HG03064 (cell line): ENCODE measurements around the gene URGCP.
A peak's percentile ranks its signal among the peaks of the same experiment; 100 is the strongest.

ENCODE experiments used
- ATAC-seq: cut with Tn5 transposase; IDR thresholded peaks from one replicate; pipeline ENCODE4 v1.9.1; 2021; ENCODE audit warnings: low read depth; ENCODE audit not compliant: unreplicated experiment

URGCP gene, protein sequence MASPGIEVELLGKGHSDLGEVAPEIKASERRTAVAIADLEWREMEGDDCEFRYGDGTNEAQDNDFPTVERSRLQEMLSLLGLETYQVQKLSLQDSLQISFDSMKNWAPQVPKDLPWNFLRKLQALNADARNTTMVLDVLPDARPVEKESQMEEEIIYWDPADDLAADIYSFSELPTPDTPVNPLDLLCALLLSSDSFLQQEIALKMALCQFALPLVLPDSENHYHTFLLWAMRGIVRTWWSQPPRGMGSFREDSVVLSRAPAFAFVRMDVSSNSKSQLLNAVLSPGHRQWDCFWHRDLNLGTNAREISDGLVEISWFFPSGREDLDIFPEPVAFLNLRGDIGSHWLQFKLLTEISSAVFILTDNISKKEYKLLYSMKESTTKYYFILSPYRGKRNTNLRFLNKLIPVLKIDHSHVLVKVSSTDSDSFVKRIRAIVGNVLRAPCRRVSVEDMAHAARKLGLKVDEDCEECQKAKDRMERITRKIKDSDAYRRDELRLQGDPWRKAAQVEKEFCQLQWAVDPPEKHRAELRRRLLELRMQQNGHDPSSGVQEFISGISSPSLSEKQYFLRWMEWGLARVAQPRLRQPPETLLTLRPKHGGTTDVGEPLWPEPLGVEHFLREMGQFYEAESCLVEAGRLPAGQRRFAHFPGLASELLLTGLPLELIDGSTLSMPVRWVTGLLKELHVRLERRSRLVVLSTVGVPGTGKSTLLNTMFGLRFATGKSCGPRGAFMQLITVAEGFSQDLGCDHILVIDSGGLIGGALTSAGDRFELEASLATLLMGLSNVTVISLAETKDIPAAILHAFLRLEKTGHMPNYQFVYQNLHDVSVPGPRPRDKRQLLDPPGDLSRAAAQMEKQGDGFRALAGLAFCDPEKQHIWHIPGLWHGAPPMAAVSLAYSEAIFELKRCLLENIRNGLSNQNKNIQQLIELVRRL

DNA sequence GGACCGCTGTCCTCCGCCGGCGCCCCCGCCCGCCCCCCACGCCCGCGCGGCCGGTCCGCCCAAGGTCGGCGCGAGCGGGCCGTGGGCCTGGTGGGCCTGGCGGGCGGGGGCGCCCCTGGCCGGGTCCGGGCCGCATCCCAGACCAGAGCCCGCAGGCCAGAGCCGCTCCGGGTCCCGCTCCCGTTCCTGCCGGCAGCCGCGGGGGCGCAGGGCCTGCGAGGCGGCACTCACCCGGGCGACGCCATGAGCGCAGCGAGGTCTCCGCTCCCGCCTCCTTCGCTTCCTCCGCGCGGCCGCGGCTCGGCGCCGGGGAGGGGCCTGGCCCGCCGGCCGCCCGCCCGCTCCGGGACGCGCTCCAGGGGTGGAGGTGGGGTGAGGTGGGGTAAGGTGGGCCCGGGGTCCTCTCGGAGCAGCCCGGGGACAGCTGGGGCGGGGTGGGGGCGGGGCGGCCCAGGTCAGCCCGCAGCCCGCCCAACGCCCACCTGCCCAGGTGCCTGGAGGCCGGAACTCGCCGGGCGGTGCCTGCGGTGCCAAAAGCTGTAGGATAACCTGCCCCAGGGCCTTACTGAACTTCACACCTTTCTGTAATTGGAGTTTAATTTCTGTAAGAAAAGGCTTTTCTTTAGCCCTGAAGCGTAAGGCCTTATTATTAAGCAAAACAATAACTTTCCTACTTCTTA lies at the start of gene URGCP:
Gene URGCP (minus strand): TSS at position 266 of the 680 bp plus-strand sequence. CDS start 21 bp downstream, at position 245.
- peak; percentile 66 for ATAC-seq

DNA sequence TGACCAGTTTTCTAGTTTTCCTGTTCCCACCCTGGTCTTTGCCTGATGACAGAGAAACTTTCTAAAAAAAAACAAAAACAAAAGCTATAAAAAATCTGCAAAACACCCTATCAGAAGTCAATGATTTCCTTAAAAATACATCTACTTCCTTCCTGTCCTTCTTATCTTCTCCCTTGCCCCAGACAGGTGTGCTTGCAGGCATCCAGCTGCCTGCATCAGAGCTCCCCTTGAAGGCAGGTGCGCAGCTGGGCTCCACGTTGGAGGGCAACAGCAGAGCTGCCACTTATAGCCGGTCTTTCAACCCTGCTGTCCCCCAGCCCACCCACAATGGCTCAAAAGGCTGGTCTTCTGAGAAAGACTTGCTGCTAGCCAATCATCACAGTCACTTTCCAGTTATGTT lies 49.6 kb upstream of the URGCP start:
- ATAC-seq, result no peak

DNA sequence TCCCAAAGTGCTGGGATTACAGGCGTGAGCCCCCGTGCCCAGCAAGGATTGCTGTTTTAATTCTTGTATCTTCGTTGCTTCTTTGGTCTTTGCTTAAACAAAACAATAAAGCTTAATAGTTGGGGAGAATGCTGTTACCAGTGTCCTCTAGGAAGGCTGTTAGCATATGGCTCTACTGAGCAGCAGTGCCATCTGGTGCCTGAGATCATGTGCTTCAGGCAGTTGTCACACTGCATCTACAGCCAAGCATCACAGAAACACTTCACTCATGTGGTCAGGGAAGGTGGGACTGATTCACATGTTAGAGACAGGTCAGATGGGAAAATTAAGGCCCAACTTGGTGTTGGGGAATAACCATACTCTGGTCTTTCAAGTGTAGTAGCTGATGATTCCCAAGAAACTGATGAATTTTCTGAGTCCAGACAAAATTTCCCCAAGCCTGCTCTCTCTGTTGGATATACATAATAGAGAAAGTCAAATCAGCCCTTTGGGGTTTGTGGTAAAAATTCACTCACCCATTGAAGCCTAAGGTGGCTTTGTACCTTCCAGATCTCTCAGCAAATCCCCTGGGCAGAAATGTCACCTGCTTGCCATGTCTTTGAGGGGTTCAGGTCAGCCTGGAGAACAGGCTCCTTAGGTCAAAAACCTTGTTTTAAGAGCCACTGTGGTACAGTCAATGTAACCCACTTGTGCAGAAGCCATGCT lies 48.3 kb upstream of the URGCP start:
- no peak for ATAC-seq

DNA sequence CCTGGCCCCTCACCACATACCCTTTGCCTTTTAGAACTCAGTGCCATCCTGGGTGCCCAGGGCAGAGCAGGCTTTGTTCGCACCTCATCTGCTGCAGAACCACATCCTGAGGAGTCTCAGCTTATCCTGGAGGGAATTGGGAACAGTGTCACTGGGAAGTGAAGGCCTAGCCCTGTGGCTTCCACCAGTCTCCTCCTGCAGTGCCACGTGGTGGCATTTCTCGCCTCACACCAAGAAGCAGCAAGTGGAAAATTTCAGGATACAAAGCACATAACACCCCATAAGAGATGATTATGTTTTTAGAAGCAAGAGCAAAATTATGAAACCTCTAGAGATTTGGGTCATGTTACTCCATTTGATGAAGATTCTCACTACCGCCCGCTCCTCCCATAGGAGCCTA lies 46.7 kb upstream of the URGCP start:
- ATAC-seq, result no peak

DNA sequence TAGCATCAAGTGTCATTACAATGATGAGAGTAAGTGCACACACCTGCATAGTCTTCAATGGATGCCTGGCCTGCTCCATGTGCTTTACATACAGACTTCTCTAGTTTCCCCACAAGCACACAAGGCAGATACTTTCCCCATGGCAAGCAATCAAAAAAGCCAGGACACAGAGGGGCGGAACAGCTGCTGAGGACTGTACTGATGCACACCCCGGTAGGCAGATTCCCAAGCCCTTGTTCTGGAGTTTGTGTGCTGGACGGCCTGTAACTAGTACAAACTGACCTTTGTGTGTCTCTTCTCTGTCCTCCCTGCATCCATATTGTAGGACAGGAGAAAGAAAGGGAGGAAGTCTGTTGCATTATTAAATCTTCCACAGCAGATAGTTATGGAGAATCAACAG lies 45.6 kb upstream of the URGCP start:
- no peak for ATAC-seq

DNA sequence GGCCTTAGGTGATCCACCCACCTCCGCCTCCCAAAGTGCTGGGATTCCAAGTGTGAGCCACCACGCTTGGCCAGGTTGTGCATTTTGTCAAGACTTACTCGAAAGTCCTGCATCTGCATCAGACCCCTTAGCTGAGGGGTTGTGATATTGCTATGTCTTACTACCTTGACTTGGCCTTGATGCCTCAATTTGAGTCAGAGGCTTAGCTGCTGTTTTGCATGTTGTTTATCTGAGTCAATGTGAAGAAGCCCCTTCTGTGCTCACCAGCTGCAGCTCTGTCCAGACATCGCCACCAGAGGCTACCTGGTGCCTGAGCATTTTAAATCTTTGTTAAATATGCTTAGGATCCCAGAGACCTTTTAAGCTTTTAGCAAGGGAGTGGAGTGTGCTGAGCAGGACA lies 37.9 kb upstream of the URGCP start:
- ATAC-seq, result no peak

DNA sequence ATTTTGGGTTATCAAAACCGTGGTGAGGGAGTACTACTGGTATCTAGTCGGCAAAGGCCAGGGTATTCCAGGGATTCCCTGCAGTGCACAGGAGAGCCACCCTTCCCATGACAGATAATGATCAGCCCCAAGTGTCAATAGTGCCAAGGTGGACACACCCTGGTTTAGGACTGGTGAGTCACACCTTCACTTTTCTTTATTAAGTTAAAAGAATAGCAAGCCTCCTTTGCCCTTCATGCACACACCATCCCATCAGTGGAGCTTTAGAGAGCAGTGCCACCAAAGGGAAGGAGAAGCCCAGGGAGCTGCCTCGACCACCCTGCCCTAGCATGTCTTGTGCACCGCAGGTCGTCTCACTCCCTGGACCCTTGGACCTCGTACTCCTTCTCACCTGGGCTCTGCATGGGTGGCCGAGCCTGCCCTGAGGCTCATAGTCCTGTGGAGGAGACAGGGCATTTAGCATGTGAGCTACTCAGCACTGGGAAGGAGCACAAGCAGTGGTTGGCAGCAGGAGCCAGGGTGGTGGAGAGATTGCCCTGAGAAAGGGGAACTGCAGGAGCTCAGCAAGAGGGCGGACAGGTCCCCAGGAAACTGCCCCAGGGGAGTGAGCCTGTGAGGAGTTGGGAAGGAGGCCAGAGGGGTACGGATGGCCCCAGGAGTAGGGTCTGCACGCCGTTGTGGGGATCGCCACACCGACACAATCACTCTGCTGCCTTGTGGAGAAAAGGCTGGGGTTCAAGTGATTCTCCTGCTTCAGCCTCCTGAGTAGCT lies 37.2 kb upstream of the URGCP start:
- ATAC-seq, result no peak

DNA sequence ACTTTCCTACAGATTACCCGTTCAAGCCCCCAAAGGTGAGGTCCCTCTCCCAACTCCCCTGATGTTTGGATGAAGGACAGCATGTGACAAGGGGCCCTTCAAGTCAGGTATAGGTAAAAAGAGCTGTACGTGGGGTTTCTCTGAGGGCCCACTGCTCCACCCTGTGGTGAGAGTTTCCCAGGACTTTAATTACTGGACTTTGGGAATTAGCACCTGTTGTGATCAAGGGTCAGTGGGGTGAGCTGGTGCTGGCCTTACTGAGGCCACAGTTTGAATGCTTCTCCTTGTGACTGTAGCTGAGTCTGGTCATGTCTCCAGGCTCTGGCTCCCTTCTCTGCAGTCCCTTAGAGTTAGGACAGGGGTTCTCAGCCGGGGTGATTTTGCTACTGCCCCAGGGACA lies 36.6 kb upstream of the URGCP start:
- no peak for ATAC-seq

DNA sequence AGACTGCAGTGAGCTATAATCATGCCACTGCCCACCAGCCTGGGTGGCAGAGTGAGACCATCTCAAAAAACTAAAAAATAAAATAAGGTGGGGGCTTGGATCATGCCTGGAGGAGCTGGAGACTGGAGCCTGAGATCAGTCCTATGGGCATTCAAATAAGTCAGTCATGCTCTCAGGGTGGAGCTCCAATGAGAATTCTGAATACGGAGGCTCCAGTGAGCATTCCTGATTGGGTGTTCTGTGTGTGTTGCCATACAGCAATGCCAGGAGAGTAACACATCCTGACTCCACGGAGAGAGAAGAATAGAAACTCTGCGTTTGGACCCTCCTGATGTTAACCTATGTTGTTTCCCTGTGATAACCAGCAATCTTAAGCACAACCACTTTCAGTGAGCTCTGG lies 35.9 kb upstream of the URGCP start:
- ATAC-seq, result no peak

DNA sequence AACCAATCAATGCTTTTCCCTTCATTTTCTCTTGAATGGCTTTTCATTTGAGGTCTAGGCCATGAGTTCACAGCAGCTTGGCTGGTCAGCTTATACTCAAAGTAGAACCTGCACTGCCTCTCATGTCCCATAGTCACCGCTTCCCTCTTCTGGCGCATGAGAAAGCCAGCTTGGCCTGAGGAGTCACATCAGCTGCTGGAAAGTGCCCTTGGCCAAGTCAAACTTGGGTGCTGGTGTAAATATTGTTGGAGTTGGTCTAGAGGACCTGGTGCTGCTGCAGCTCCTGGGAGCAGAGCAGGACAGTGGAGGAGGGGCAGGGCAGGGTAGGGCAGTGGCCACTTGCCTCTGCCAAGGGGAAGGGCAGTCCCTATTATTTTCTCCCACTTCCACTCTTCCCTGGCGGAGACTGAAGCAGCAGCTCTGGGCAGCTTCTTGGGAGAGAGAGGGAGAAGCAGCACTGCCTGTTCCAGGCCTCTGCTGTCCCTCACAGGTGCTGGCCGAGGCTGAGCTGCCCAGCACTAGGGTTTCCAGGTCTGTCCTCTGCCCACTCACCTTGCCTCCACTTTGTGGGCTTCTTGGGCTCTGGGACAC lies 32.6 kb upstream of the URGCP start:
- ATAC-seq, result no peak

DNA sequence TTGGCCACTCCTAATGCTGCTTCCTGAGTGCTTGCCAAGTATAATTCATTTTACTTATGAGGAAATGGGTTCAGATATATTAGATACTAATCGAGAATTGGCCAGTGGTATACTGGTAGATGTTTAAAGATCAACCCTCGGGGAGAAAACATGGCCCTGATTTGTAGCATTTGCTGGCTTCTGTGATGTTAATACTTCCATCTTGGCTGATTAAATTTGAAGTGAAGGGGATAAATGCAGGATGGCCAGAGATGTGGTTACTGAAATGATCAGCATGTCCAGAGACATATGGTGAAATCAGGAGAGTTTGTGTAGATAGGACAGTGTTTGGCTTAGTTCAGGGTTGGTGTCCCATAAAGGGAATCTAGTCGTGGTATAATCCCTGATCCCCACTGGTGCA lies 31.0 kb upstream of the URGCP start:
- ATAC-seq, result no peak

DNA sequence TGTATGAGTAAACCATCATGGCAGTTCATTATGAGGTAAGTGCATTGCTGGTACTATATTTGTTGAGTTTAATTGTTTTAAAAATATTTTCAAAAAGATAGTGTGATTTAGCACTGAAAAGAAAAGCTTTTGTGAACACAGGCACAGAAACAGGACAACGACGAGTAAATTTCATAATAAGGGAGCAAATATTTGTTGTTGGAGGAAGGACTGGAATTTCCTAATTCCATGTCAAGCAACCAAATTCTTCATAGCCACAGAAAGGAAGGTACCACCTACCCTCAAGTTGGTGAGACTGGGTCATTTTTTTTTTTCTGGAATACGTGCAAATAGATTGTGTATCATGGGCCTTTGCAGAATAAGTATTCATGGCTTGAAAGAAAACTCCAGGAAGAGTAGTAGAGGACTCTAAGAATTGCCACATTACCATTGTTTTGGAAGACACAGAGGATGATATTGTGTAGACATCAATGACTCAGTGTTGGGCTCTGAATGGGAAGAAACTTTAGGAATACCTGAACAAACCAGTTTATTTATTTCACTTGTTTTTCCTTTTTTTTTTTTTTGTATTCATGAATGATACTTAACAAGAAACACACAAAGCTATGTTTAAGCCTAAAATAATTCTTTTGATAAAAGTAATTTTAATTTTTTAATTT lies 27.6 kb upstream of the URGCP start:
- ATAC-seq, result no peak

DNA sequence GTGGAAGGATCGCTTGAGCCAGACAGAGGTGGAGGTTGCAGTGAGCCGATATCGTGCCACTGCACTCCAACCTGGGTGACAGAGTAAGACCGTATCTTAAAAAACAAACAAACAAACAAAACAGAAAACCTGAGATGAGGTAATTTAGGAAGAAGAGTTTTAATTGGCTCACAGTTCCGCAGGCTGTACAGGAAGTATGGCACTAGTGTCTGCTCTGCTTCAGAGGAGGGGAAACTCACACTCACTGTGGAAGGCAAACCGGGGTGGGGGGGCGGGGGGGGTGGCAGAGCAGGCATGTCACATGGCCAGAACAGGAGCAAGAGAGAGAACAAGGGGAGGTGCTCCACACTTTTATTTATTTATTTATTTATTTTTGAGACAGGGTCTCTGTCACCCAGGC lies 24.9 kb upstream of the URGCP start:
- ATAC-seq, result no peak

DNA sequence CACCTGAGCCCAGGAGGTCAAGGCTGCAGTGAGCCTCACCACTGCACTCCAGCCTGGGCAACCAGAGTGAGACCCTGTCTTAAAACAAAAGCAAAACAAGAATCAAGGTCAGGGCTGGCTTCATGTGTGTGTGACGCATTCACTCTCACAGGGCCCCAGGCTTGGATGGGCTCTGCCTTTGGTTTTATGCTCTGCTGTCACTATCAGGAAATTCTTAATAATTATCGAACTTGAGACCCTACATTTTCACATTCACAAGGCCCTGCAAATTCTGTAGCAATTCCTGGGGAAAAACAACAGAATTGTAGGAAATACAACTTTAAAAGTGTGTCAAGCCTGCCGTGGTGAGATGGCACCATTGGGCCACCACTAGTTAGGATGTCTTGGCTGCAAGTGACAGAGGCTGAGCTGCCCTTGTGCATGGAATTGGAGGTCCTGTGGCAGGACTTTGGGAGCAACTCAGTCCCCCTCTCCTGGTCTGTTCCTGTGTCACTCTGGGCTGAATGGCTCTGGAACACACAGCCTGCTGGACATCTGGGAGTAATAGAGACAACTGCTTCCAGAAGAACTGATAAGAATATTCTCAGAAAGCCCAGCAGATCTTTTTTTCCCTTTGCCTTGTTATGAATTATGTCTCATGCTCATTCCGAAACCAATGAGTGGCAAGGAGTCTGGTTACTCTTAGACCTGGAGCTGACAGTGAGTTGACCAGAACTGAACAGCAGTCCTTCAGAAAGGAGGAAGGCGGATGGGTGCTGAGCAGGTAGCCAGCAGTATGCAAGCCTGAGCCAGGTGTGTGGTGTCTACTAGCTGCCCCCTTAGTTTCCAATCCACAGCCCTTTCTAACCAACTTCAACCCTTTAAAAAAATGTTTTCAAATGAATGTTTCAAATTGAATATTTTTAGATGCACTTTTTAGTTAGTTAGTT lies 23.4 kb upstream of the URGCP start:
- no peak for ATAC-seq

DNA sequence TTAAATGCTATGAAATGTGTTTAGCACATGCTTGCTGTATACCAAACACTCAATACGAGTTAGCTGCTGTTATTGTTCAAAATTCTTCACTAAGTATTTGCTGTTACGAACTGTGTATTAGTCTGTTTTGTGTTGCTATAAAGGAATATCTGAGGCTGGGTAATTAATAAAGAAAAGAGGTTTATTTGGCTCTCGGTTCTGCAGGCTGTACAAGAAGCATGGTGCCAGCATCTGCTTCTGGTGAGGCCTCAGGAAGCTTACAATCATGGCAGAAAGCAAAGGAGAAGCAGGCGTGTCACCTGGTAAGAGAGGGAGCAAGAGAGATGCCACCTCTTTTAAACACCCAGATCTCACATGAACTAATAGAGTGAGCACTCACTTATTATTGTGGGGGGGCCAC lies 21.4 kb upstream of the URGCP start:
- no peak for ATAC-seq

DNA sequence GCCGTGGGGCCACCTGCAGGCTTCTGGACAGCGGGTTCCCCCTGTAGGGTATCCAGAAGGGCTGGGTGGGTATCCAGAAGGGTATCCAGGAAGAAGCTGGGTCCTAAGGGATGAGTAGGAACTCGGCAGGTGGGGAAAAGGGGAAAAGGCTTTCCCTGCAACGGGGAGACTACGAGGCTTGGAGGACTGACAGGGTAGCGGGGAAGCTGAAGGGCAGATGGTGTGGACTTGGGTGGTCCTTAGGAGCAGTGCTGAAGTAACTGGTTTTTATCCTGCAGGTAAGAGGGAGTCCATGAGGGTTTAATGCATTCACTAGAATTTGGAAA lies 20.4 kb upstream of the URGCP start:
- ATAC-seq, result no peak

DNA sequence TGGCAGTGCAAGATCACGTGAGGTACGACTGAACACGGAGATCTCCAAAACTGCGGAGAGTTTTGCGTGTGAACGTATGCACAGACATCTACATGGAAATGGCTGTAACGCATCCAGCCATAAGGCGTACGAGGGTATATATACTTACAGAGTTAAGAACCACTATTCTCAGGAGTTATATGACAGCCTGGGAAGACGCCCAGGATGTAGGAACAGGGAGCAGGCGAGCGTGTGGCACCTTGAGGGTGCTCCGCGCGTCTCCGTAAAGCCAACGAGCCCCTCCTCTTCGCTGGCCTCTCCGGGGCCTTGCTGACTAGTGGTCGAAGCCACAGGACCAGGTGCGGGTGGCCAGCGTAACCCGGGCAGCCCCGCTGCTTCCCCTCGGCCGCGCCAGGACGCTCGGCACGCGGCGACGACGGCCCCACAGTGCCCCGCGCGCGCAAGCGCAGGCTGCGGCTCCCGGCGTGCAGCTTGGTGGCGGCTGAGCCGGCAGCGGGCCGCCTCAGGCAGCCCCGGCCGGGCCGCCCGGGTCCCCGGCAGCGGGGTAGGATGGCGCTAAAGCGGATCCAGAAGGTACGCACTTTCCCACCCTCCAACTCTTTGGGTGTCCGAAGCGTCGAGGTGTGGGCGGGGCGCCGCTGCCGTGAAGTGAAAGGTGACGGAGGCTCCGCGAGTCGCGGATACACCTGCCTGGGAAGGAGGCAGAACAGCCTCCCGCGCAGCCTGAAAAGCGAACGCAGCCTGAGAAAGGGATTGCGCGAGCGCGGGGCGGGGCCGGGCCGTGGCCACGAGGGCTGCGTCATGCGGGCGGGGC lies 19.8 kb upstream of the URGCP start, which contains the start of gene UBE2D4:
Gene UBE2D4 (plus strand): TSS at position 453 of the 814 bp plus-strand sequence. CDS start 97 bp downstream, at position 550.
- ATAC-seq, result peak; percentile 86
